Lower leg skin (tissue), 3 donors: ENCODE data around the gene C10orf53.

Experiments
- POLR2A ChIP-seq, 2 donors: fragments of 450-650 bp; IDR thresholded peaks; one replicate each; pipeline ENCODE4 v1.6.1; 2016 to 2017; ENCODE audit warnings: antibody characterized with exemption in 2 of 2, mild to moderate bottlenecking in 1 of 2, moderate library complexity in 1 of 2
- TF ChIP-seq, protein P1 (sequence below), 3 donors: fragments of 450-650 bp; IDR thresholded peaks; one replicate each; pipeline ENCODE4 v1.5.1; 2016; ENCODE audit warnings: antibody characterized with exemption in 3 of 3, mild to moderate bottlenecking in 3 of 3, moderate library complexity in 2 of 3

DNA sequence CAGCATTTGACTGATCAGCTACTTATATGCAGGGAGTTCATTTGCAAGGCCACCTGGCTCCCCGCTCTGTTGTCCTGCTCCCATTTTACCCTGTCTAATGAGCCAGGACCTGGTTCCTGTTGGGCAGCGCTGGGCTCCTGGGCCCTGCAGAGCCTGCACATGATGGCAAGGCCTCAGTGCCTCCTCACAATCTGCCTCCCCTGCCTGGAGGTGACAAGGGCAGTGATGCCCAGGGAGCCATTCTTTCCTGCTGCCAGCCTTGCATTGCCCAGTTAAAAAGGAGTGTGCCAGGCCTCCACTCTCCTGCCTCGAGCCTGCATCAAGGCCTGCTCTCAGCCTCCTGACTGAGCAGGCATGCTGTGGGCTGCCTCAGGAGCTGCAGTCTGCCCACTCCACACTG is 37.1 kb upstream of the C10orf53 start:
- TF ChIP-seq, protein P1, sequence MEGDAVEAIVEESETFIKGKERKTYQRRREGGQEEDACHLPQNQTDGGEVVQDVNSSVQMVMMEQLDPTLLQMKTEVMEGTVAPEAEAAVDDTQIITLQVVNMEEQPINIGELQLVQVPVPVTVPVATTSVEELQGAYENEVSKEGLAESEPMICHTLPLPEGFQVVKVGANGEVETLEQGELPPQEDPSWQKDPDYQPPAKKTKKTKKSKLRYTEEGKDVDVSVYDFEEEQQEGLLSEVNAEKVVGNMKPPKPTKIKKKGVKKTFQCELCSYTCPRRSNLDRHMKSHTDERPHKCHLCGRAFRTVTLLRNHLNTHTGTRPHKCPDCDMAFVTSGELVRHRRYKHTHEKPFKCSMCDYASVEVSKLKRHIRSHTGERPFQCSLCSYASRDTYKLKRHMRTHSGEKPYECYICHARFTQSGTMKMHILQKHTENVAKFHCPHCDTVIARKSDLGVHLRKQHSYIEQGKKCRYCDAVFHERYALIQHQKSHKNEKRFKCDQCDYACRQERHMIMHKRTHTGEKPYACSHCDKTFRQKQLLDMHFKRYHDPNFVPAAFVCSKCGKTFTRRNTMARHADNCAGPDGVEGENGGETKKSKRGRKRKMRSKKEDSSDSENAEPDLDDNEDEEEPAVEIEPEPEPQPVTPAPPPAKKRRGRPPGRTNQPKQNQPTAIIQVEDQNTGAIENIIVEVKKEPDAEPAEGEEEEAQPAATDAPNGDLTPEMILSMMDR (IDR thresholded peaks at IDR 0.05): no peak
- TF ChIP-seq POLR2A (IDR thresholded peaks at IDR 0.05): no peak
